CD8-positive, alpha-beta memory T cell (primary cell): Measurements from ENCODE around the gene PLA2G2F. TPM values are rescaled to one million over a fixed set of nuclear protein-coding genes. Genes with fewer than 3 reads are reported as not detected.

Source experiments
- CTCF ChIA-PET: fragments of 350-600 bp; sonication (Branson Sonifier 250); formaldehyde crosslinking; loops from one replicate; lab custom pipeline; 2021; ENCODE audit warnings: antibody characterized with exemption; lab: Charles Lee
- POLR2A ChIA-PET: fragments of 350-600 bp; sonication (Branson Sonifier 250); formaldehyde crosslinking; loops from one replicate; lab custom pipeline; 2021; ENCODE audit warnings: antibody characterized with exemption; lab: Charles Lee
- DNase-seq, 5 donors: peaks; one replicate each; pipeline versions ENCODE4 v3.0.0 to v3.0.0-alpha.2; 2020 to 2022; ENCODE audit warnings: mixed read lengths in 1 of 5
- H3K27ac ChIP-seq: one replicate; pipeline ENCODE4 v1.7.0; 2013; ENCODE audit warnings: low read depth, mild to moderate bottlenecking, low read length, moderate library complexity
- H3K27me3 ChIP-seq: 2 replicates; pipeline ENCODE4 v1.7.0; 2013; ENCODE audit warnings: low read length, mild to moderate bottlenecking; ENCODE audit not compliant: insufficient read depth, poor library complexity, severe bottlenecking
- H3K36me3 ChIP-seq: 2 replicates; pipeline ENCODE4 v1.7.0; 2013; ENCODE audit warnings: mild to moderate bottlenecking, low read length, moderate library complexity; ENCODE audit not compliant: insufficient read depth
- H3K4me1 ChIP-seq: 2 replicates; pipeline ENCODE4 v1.7.0; 2013; ENCODE audit warnings: mild to moderate bottlenecking, low read length, moderate library complexity; ENCODE audit not compliant: insufficient read depth
- H3K4me3 ChIP-seq: 2 replicates; pipeline ENCODE4 v1.7.0; 2013; ENCODE audit warnings: mild to moderate bottlenecking, low read length
- H3K9me3 ChIP-seq: 2 replicates; pipeline ENCODE4 v1.7.0; 2013; ENCODE audit warnings: mild to moderate bottlenecking, low read length
- H3K27ac Mint-ChIP-seq, 8 donors: one replicate each; pipeline ENCODE4 v1.8.0; 2020 to 2021; ENCODE audit warnings: mixed read lengths in 8 of 8, mild to moderate bottlenecking in 6 of 8, inconsistent platforms in 3 of 8, moderate library complexity in 3 of 8
- H3K27me3 Mint-ChIP-seq, 2 donors: one replicate each; pipeline ENCODE4 v1.8.0; 2020 to 2021; ENCODE audit warnings: mixed read lengths in 2 of 2, mild to moderate bottlenecking in 1 of 2, moderate library complexity in 1 of 2
- H3K36me3 Mint-ChIP-seq, 3 donors: one replicate each; pipeline ENCODE4 v1.8.0; 2020 to 2021; ENCODE audit warnings: mixed read lengths in 3 of 3, inconsistent platforms in 1 of 3, mild to moderate bottlenecking in 1 of 3
- H3K4me1 Mint-ChIP-seq, 3 donors: one replicate each; pipeline ENCODE4 v1.8.0; 2020 to 2021; ENCODE audit warnings: mixed read lengths in 3 of 3, inconsistent platforms in 1 of 3, mild to moderate bottlenecking in 1 of 3
- H3K4me3 Mint-ChIP-seq, 7 donors: one replicate each; pipeline ENCODE4 v1.8.0; 2020 to 2021; ENCODE audit warnings: mixed read lengths in 7 of 7, mild to moderate bottlenecking in 6 of 7, moderate library complexity in 4 of 7, inconsistent platforms in 2 of 7
- H3K9me3 Mint-ChIP-seq, 5 donors: one replicate each; pipeline ENCODE4 v1.8.0; 2020 to 2022; ENCODE audit warnings: mixed read lengths in 5 of 5, mild to moderate bottlenecking in 3 of 5, moderate library complexity in 2 of 5, inconsistent platforms in 1 of 5
- polyA plus RNA-seq: library from polyadenylated mRNA; unstranded; fragments of 300-500 nt; fragmentation: Illumina TruSeq; gene quantifications from one replicate; pipeline ENCODE4 v1.2.3, GENCODE V29; 2021
- total RNA-seq, 2 experiments: library from RNA; stranded (reverse); gene quantifications; one replicate each; pipeline ENCODE4 v1.2.3, GENCODE V29; 2021

PLA2G2F gene
- total and polyA plus RNA-seq, 3 experiments from 2014 or later: not detected

DNA sequence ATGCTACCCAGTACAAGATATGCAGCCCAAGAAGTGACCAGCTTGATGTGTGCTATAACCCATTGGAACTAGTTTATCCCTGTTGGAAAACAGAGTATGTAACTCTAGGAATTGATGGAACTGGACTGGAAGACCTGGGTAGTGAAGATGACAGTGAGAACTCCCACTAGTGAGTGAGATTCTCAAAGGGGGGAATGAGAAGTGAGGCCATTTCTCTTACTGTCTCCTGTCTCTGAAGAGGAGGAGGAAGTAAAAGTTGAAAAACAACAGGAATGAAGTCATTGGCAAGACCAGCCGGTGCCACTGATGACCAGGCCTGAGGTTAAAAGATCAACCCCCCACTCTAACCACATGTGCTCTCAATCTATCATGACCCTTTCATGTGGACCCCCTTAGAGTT lies 20.9 kb downstream of the PLA2G2F start:
- H3K36me3 ChIP-seq: no peaks in the 10 kb centered on the region
- no peak overlapping the region for H3K27ac Mint-ChIP-seq
- POLR2A ChIA-PET: no interaction called here
- peaks cover 0 to under 1% (median under 1%) of the 10 kb centered on the region in 3 donors for H3K4me1 Mint-ChIP-seq
- no peak for DNase-seq
- H3K27me3 Mint-ChIP-seq: peaks cover 6 to 9% of the 10 kb centered on the region in 2 donors
- no peak overlapping the region for H3K4me3 Mint-ChIP-seq
- H3K4me3 ChIP-seq: no peak overlapping the region
- H3K9me3 ChIP-seq: peaks cover 19% of the 10 kb centered on the region
- no peaks in the 10 kb centered on the region for H3K4me1 ChIP-seq
- H3K36me3 Mint-ChIP-seq: peaks cover 0 to 63% (median 2%) of the 10 kb centered on the region in 3 donors
- CTCF ChIA-PET: no interaction called here
- H3K9me3 Mint-ChIP-seq: peaks cover 11 to 72% (median 65%) of the 10 kb centered on the region in 5 donors
- no peak overlapping the region for H3K27ac ChIP-seq
- H3K27me3 ChIP-seq: no peaks in the 10 kb centered on the region

DNA sequence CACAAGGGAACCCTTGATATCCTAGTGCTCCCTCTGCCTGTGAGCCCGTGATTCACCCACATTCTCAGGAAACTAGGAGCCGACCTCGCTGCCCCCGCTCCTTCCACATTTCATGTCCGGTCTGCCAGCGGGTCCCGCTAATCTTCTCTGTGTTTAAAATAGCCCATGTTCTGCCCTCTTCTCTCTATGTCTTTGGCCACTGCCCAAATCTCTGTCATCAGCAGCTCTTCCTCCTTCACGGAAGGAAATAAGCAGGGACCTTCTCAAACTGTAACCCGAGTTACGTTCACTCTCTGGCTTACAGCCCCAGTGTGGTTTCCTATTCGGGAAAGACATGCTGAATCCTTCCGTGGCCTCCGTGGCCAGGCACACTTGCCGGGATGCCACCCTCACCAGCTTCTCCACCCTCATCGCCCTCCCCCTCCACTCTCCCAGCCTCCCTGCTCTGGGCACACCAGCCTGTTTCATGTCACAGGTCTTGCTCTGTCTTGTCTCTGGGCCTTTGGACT lies 25.6 kb downstream of the PLA2G2F start:
- Histone ChIP-seq H3K4me1 (no peaks in the 10 kb centered on the region), H3K9me3 (peaks cover 11% of the 10 kb centered on the region), H3K27ac (no peak overlapping the region), H3K36me3 (no peaks in the 10 kb centered on the region), H3K4me3 (no peak overlapping the region), H3K27me3 (no peaks in the 10 kb centered on the region)
- ChIA-PET POLR2A (interaction anchor here (1.0 kb wide), 1 partner anchor 24 kb away, joined by 3 read pairs; no protein-coding TSS in a partner anchor), CTCF (no interaction called here)
- Mint-ChIP-seq H3K4me3 (no peak overlapping the region), H3K36me3 (peaks cover 0 to 48% (median 2%) of the 10 kb centered on the region in 3 donors), H3K27ac (no peak overlapping the region), H3K27me3 (peaks cover 15% of the 10 kb centered on the region in 2 donors), H3K9me3 (peaks cover 15 to 57% (median 53%) of the 10 kb centered on the region in 5 donors), H3K4me1 (no peaks in the 10 kb centered on the region)
- DNase-seq: no peak

DNA sequence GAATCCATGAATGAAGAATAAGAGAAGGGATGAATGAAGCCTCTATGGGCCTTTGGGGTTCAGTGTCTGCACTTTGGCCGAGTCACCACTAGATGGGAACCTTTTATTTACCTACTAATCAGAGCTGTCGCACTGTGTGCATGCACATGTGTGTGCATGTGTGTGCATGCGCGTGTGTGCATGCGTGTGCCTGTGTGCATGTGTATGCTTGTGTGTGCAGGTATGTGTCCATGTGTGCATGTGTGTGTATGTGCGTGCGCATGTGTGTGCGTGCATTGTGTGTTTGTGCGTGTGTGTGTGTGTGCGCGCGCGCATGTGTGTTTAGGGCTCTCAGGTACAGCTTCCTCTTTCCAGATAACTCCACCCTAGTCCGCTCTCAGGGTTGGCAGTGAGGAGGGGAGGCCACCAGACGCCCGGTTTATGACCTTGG lies 26.4 kb downstream of the PLA2G2F start:
- peak overlapping the region in 1 of 7 donors; percentile 79 for H3K4me3 Mint-ChIP-seq
- H3K4me1 Mint-ChIP-seq: no peaks in the 10 kb centered on the region
- H3K9me3 ChIP-seq: peaks cover 4% of the 10 kb centered on the region
- DNase-seq: no peak
- H3K36me3 ChIP-seq: no peaks in the 10 kb centered on the region
- H3K36me3 Mint-ChIP-seq: peaks cover 0 to 45% (median 2%) of the 10 kb centered on the region in 3 donors
- no peak overlapping the region for H3K4me3 ChIP-seq
- H3K27me3 ChIP-seq: no peaks in the 10 kb centered on the region
- ChIA-PET CTCF (interaction anchor here (2.1 kb wide), 1 partner anchor 30 kb away, joined by 5 read pairs; no protein-coding TSS in a partner anchor), POLR2A (no interaction called here)
- H3K27ac ChIP-seq: no peak overlapping the region
- H3K9me3 Mint-ChIP-seq: peaks cover 15 to 49% (median 46%) of the 10 kb centered on the region in 5 donors
- H3K27me3 Mint-ChIP-seq: peaks cover 15% of the 10 kb centered on the region in 2 donors
- peak overlapping the region in 1 of 8 donors; percentile 66 for H3K27ac Mint-ChIP-seq
- H3K4me1 ChIP-seq: no peaks in the 10 kb centered on the region

DNA sequence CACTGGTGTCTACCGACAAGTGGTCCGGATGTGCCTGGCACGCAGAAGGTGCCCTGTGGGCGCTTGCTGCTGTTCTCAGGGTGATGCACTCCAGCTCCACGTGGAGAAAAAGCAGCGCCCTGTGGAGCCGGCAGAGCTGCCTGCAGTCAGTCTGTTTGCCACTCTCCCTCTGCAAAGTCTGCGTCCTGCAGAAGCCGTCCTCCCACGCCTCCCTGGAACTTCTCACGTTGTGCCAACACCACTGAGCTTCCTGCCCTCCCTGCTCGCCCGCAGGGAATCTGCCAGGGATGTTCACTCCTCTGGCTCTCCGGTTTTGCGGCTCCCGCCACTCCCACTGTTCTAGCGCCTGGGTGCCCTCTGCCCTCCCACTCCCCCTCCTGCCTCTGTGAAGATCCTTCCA lies 26.9 kb downstream of the PLA2G2F start:
- H3K27me3 ChIP-seq: no peaks in the 10 kb centered on the region
- H3K36me3 ChIP-seq: no peaks in the 10 kb centered on the region
- H3K27ac Mint-ChIP-seq: no peak overlapping the region
- H3K9me3 Mint-ChIP-seq: peaks cover 15 to 44% (median 41%) of the 10 kb centered on the region in 5 donors
- H3K4me1 Mint-ChIP-seq: no peaks in the 10 kb centered on the region
- peaks cover under 1% of the 10 kb centered on the region for H3K4me1 ChIP-seq
- CTCF ChIA-PET: interaction anchor here (2.1 kb wide), 1 partner anchor 30 kb away, joined by 5 read pairs; no protein-coding TSS in a partner anchor
- H3K9me3 ChIP-seq: no peaks in the 10 kb centered on the region
- H3K27me3 Mint-ChIP-seq: peaks cover 15% of the 10 kb centered on the region in 2 donors
- POLR2A ChIA-PET: no interaction called here
- H3K36me3 Mint-ChIP-seq: peaks cover 0 to 40% (median 2%) of the 10 kb centered on the region in 3 donors
- H3K4me3 ChIP-seq: no peak overlapping the region
- DNase-seq: no peak
- H3K27ac ChIP-seq: no peak overlapping the region
- no peak overlapping the region for H3K4me3 Mint-ChIP-seq

DNA sequence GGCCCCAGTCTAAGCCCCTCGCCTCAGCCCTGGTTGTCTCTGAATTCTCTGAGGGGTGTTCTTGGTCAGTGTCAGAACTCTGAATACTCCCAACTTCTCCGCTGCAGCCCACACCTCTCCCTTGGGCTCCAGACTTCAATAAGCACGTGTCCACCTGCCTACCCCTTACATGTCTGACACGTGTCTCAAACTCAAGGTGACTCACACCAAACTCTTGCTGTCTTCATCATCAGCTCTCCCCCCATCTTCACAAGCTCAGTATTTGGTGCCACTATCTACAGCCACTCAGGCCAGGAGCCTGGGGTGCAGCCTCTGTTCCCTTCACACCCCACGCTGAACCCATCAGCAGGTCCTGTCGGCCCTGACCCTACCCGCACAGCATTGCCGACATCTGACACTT lies 28.0 kb downstream of the PLA2G2F start:
- Mint-ChIP-seq H3K36me3 (peaks cover 0 to 29% (median 2%) of the 10 kb centered on the region in 3 donors), H3K4me1 (peaks cover 3 to 5% (median 4%) of the 10 kb centered on the region in 3 donors), H3K9me3 (peaks cover 14 to 33% (median 31%) of the 10 kb centered on the region in 5 donors), H3K4me3 (no peak overlapping the region), H3K27ac (no peak overlapping the region), H3K27me3 (peaks cover 15% of the 10 kb centered on the region in 2 donors)
- Histone ChIP-seq H3K27ac (no peak overlapping the region), H3K4me1 (peaks cover 5% of the 10 kb centered on the region), H3K4me3 (no peak overlapping the region), H3K36me3 (no peaks in the 10 kb centered on the region), H3K9me3 (no peaks in the 10 kb centered on the region), H3K27me3 (no peaks in the 10 kb centered on the region)
- DNase-seq: no peak
- CTCF ChIA-PET: interaction anchor here (2.1 kb wide), 1 partner anchor 29 kb away, joined by 5 read pairs; no protein-coding TSS in a partner anchor
- POLR2A ChIA-PET: no interaction called here

DNA sequence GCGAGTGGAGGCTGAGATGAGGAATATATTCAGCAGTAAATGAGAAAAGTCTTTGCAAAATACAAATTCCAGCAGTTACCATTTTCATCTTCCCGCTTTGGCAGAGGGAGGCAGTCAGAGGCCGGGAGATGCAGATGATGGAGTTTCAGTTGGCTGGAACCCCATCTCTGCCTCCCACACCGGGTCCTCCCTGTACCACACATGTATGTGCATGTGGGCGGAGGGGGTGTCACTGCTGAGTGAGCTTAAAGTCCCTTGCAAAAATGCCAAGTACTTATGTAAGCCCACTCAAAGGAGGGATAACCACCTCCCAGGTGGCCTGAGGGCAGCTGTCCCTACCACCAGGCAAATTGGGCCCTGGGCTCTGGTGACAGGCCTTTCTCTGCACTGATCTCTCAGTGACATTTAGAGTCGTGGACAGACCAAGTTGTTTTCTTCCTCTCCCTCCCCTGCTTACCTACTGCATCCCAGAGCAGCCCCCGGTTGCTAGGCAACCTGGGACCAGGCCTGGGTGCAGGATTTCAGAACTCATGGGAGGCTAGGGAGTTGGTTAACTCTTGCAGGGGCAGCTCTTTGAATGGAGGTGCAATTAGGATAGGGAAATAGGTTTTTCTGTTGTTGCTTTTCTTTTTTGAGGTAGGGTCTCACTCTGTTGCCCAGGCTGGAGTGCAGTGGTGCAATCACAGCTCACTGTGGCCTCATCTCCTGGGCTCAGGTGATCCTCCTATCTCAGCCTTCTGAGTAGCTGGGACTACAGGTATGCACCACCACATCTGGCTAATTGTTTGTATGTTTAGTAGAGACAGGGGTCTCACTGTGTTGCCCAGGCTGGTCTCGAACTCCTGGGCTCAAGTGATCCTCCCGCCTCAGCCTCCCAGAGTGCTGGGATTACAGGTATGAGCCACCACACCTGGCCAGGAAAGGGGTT lies 29.7 kb downstream of the PLA2G2F start:
- Histone ChIP-seq H3K4me1 (peaks cover 5% of the 10 kb centered on the region), H3K36me3 (no peaks in the 10 kb centered on the region), H3K27ac (no peak overlapping the region), H3K27me3 (no peaks in the 10 kb centered on the region), H3K9me3 (no peaks in the 10 kb centered on the region), H3K4me3 (no peak overlapping the region)
- Mint-ChIP-seq H3K9me3 (peaks cover 5 to 18% (median 16%) of the 10 kb centered on the region in 5 donors), H3K36me3 (peaks cover 0 to 13% (median 0%) of the 10 kb centered on the region in 3 donors), H3K4me1 (peaks cover 3 to 5% (median 4%) of the 10 kb centered on the region in 3 donors), H3K27me3 (peaks cover 12 to 15% of the 10 kb centered on the region in 2 donors), H3K4me3 (no peak overlapping the region), H3K27ac (peak overlapping the region in 2 of 8 donors; percentile 21 to 59)
- CTCF ChIA-PET: interaction anchor here (1.3 kb wide), 1 partner anchor 16 kb away, joined by 3 read pairs; no protein-coding TSS in a partner anchor
- POLR2A ChIA-PET: no interaction called here
- DNase-seq: no peak

DNA sequence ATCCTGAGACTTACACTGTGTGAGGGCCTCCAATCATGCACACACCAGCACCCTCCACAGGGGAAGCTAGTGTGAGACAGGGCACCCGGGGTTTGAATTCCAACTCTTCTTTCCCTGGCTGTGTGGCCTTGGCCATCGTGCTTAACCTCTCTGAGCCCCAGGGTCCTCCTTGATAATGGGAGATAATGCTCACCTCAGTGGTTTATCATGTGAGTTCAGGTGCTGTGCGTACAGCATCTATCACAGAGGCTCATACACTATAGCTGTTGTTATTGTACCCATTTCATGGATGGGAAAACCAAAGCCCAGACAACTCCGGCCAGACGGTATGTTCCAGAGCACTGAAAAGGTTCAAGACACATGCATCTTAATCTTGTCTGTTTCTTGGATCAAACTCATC lies 30.8 kb downstream of the PLA2G2F start:
- Mint-ChIP-seq H3K27ac (no peak overlapping the region), H3K27me3 (peaks cover 9 to 10% of the 10 kb centered on the region in 2 donors), H3K4me3 (no peak overlapping the region), H3K36me3 (peaks cover 0 to 5% (median 0%) of the 10 kb centered on the region in 3 donors), H3K9me3 (peaks cover 5 to 9% (median 9%) of the 10 kb centered on the region in 5 donors), H3K4me1 (peaks cover 3 to 5% (median 4%) of the 10 kb centered on the region in 3 donors)
- Histone ChIP-seq H3K27ac (no peak overlapping the region), H3K27me3 (no peaks in the 10 kb centered on the region), H3K4me1 (peaks cover 5% of the 10 kb centered on the region), H3K9me3 (no peaks in the 10 kb centered on the region), H3K4me3 (no peak overlapping the region), H3K36me3 (no peaks in the 10 kb centered on the region)
- ChIA-PET POLR2A (no interaction called here), CTCF (interaction anchor here (1.3 kb wide), 1 partner anchor 17 kb away, joined by 3 read pairs; no protein-coding TSS in a partner anchor)
- DNase-seq: no peak
